ENCODE measurements around the gene QTRT2. TPM values are rescaled to one million over a fixed set of nuclear protein-coding genes. Genes with fewer than 3 reads are reported as not detected.
A peak's percentile ranks its signal among the peaks of the same experiment; 100 is the strongest.

QTRT2 gene
- 8.0 and 12.4 TPM in 2 replicates for total RNA-seq
- polyA plus RNA-seq (2012) = 3.7 TPM

DNA sequence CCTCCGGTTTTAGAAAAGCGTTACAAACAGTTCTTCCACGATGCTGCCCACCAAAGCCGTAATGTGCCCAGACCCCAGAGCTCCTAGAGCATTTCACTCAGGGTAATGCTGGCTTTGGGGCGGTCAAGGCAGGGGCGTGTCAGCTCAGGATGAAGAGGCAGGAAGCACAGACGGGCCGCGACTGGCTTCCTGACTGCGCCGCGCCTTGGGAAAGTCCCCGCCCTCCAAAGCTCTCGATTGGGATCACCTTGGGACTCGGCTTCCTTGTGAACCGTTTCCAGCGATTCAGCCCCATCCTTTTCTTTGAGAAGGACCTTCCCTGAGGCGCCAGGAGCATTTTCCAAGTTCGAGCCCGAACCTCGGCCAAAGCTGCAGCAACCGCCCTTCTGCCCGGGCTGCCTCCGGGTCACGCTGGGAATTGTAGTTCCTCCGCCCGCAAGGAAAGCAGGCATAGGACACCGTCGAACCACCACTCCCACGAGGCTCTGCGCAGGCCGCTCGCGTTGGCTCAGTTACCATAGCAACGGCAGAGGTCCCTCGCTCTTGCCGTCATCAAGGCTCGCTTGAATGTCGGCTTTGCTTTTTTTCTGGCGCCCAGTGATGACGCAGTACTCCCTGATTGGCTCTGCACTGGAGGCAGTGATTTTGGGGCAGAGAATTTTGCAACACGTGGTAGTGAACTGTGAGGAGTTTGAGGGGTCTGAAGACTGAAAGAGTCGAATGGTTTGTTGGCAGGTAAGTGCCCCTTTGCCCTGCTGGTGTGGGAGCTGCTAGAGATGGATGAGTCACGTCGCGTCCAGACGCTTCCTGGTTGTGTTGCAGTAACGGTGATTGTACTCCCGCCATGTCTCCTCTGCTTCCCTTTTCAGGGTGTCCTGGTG is at the start of gene QTRT2, which contains the start of gene CCDC191:
Gene QTRT2, plus strand, starts transcription at position 608 of the 881 bp plus-strand sequence. CDS start 8,521 bp downstream, outside the sequence.
Gene CCDC191, minus strand, starts transcription at position 397 of the 881 bp plus-strand sequence. Its CDS starts 60 bp downstream, at position 337.
- DNase-seq (ENCODE audit: low read depth) = peak; percentile 100

DNA sequence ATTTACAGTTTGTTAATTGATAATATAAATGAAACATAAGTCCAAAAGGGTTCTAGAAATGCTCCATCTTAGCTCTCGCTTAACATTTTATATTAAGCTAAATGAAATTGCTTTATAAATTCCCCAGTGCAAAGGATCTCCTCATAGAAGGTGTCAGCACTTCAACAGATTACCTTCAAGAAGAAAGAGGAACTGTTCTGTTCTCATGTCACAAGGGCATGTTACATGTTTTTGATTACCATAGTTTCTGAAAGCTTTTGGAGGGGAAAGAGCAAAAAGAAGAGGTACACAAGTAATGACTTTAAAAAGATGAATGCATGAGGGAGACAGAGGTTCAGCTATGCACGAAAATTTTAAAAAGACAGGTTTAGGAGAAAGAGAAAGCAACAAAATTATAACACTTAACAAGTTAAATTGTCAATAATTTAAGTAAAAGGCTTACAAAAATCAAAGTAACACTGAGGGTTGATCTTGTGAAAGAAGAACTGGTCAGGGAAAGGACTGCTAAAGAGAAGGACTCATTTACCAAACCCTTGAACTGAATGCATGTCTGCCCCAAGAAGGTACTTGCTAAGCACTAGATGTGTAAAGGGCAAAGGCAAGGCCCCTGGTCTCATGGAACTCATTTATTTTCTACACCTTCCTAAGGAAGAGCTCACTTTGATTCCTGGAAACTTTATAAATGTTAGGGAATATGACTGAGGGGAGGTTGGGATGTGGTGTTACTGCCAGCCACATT is 45.3 kb upstream of the QTRT2 start:
- no peak for DNase-seq (ENCODE audit: low read depth)

DNA sequence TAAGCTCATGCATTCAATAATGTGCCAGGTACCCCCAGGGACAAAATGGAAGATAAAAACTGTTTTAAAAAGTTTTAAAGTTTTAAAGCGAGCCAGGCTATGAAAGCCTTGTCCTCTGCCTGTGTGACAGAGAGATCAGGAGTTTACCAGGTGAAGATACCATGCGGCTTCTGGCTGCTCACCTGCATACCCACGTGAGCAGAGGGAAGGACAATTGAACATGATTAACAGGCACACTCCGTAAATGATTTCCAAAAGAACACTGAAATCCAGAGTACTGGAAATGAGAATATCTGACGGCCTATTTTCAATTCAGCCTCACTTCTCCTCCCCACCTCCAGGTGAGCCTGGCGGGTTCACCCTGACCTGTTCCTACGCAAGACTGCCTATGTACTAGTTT is 42.3 kb upstream of the QTRT2 start:
- no peak for DNase-seq (ENCODE audit: low read depth)

DNA sequence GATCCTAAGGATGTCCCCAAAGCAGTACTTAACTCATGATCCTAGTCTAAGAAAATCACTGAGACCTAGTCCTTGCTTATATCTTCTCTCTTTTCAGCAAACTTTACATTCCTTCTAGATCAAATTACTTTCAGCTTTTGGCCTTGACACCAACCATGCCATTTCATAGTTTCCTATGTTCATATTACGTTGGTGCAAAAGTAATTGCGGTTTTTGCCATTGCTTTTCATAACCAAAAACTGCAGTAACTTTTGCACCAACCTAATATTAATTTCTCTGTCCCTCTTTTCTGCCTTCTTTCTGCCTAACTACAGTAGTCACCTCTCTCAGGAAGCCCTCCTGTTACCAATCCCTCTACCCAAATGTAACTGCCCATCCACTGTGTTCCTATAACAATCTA is 37.1 kb upstream of the QTRT2 start:
- no peak for DNase-seq (ENCODE audit: low read depth)

DNA sequence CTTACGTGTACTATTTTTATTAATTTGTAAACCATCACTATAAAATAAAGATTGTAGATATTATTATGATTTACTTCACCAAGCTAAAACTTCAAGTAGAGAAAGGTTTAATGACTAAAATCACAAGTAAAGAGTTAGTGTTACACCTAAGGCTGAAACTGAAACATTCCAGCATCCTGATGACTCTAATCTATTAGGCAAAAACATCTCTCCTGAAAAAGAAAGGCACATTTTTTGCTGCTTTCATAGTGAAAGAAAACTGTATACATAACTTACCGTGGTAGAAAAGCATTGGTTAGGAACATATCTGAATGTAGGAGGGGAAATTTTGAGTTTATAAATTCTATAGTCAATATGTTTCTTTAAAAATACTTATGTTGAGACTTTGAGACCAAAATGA is 35.6 kb upstream of the QTRT2 start:
- DNase-seq (ENCODE audit: low read depth) = no peak

DNA sequence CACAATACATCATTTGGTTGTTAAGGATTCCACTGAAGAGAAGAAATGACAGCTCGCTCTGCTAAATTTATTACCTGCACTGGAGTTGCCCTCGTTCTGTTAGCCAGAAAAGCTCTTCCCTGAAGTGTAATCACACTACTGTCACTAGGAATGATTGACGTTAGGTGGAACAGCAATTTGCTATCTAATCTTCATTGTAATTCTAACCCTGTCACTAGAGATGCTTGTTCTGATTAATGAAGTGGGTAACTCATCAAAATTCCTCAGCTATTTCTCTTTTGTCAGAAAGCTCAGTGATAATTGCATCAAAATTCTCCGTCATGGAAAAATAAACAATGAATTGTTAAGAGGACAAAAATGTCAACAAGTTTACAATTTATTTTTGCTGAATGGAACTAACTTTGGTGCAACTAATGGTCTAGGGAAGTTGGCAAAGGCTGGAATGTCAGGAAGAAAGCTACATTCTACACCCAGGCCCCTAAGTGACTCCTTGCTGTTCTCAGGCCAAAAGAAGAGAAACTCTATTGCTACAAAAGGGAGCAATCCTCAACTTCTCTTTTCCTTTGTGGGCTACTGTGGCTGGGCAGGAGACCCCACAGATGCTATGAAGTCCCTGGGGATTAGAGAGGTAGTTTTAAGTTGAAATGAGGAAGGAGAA is 34.3 kb upstream of the QTRT2 start:
- no peak for DNase-seq (ENCODE audit: low read depth)

DNA sequence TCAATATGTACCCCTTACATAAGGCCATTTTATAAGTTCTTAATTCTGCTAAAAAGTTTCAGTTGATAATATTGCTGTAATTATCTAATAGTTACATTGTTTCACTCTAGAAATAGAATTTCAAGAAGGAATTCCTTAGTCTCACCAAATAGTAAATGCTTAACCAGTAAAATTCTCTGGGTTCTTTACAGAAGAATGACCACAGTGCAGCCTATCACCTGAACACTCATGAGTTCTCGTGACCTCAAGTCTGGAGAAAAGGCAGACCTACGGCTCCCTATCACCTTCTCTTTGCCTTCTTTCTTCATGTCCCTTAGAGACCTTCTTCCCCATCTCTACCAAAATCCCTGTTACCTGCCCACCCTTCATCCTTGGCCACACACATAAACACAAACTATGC is 31.1 kb upstream of the QTRT2 start:
- DNase-seq (ENCODE audit: low read depth) = no peak

DNA sequence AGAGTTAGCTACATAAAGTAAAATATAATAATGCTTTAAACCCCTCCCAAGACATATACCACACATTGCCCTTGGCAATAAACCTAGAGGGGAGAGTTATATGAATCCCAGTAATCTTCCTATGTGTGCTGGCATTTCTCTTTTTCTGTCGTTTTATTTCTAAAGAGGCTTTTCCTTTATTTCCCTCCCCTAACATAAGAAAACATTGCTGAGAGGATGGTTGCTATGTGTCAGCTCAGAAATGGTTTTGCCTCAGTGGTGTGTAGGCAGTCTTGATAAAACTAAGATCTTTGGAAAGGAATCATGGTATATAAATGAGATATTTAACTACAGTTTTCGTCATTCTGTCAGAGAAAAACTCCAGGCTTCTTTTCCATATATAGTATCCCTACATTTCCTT is 30.2 kb upstream of the QTRT2 start:
- DNase-seq (ENCODE audit: low read depth) = no peak

DNA sequence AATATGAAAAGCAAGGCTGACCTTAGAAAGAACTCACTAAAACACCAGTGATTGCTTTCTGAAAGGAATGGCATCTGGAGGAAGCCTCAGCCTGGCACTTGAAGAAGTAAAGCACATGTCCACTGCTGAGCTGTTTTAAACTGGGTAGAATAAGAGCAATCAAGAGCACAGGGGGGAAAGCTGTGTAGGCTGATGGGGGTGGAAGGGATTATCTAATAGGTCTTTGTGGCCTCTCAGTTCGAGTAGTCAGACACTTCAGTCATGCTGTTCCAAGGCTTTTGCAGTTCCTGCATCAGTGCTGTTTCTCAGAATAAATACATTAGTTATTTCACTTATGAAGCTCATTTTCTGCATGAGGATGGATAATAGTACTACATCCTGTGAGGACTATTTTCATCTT is 22.8 kb upstream of the QTRT2 start:
- DNase-seq (ENCODE audit: low read depth) = no peak

DNA sequence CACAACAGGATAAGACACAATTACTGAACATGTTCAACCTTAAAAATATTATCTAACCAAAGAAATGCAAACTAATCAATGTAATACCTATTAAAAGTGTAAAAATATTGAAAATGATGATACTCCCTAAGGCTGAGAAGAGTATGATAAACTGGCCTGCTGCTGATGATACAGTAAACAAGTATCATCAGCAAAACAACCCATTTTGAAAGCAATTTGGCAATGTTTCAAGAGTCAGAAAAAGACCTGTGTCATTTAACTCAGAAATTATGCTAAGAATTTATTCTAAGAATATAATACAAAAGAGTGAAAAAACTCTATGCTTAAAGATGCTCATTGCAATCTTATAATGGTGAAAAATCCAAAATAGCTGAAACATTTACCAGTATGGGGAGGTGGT is 22.3 kb upstream of the QTRT2 start:
- DNase-seq (ENCODE audit: low read depth) = no peak

DNA sequence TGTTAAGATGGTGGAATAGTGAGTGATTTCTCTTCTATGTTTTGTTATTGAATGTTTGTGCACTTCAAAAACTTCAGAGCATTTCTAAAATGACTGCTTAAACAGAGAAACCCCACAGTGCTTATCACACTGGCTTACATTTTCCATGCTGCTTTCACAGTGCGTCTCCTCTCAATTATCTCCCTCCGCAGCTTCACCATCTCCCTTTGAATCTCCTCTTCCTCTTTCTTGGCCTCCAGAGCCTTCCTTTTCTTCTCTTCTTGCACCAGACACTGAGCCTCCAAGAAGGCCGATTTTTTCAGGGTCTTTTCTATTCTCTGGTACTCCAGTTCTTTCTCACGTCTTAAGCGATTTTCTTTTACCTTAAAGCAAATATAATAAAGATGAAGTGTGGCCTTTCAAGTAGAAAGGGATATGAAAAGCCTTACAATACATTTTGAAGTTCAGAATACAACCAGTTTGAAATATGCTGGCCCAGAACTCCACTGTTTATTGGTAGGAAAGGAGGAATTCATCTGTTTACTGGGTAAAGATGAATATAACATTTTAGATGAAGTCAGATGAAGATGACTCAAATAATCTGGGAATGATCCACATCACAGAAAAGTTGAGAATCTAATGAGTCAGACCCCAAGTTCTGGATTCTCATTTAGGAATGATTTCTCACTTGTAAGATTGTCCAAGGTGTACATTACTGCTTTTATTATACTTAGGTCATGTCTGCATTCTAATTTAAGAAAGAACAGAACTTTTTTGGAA is 21.6 kb upstream of the QTRT2 start:
- no peak for DNase-seq (ENCODE audit: low read depth)

DNA sequence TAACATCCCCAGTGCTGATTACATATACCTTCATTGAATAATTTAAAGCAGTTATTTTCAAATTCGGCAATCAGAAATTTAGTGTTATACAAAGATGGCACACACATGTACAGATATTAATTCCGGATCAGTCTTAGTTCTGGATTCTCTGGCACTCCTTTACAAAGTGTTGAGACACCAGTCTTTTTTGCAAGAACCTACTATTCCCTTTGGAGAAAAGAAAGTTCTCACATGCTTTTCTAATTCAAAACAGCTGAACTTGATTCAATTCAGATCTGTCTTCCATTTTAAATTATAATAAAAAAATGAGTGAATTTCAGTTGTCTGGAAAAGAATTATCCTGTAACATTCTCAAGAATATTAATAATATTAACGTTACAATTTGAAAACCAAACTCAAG is 20.6 kb upstream of the QTRT2 start:
- DNase-seq (ENCODE audit: low read depth) = no peak

DNA sequence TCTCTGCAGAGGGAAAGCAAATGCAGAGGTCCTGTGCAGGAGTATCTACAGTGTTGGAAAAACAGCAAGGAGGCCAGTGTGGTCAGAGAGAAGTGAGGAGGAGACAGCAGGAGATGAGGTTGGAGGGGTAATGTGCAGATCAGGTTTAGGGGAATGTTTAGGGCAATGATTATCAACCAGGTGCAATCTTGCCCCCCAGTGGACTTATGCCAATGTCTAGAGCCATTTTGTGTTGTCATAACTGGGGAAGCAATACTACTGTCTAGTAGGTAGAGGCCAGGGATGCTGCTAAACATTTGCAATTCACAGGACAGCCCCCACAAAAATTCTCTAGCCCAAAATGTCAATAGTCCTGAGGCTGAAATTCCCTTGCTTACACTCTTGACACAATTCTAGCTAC is 13.3 kb upstream of the QTRT2 start:
- DNase-seq (ENCODE audit: low read depth) = no peak

DNA sequence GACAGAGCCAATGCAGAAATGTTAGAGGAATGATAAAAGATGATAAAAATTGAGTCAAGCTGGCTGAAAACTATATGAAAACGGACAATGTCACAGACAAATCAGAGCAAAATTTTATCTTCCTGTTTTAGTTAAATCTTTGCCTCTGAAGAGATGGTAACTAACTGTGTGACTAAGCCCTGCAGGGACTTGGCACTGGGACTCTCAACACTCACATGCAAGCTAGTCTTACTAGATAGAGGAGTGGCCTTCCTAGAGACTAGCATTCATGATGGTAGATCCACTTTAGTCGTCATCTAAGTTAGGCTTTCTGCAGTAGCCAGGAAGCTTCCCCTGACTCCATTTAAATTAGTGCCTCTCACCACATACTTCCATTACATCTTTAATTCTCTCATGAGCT is 4.3 kb upstream of the QTRT2 start:
- no peak for DNase-seq (ENCODE audit: low read depth)

DNA sequence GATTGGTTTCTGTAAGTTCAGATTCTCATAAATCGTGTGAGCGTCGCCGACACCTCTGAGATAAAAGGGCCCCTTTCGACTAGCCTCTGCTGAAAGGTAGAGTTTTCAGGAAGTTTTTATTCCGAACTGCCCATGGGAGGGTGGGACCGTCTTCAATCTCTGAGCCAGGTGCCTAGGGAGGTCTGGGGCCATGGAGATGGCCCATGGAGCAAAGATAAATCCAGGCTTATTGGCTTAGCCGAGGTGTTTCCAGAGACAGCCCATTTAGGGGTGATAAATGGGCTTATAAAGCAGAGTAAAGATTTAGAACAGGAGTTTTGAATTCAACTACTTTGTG is 442 bp downstream of the QTRT2 start:
- no peak for DNase-seq (ENCODE audit: low read depth)

DNA sequence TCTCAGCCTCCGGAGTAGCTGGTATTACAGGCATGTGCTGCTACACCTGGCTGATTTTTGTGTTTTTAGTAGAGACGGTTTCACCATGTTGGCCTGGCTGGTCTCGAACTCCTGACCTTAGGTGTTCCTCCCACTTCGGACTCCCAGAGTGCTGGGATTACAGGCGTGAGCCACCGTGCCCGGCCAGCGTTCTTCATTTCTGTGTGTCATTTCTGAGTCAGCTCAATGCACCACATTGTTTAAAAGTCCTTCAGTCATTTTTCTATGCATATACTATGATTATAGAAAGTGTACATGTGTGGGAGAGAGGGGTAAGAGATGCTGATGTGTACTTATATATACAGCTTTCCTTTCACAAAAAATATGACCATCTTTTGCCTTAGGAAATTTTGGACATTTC is 2.1 kb downstream of the QTRT2 start:
- DNase-seq (ENCODE audit: low read depth) = no peak

DNA sequence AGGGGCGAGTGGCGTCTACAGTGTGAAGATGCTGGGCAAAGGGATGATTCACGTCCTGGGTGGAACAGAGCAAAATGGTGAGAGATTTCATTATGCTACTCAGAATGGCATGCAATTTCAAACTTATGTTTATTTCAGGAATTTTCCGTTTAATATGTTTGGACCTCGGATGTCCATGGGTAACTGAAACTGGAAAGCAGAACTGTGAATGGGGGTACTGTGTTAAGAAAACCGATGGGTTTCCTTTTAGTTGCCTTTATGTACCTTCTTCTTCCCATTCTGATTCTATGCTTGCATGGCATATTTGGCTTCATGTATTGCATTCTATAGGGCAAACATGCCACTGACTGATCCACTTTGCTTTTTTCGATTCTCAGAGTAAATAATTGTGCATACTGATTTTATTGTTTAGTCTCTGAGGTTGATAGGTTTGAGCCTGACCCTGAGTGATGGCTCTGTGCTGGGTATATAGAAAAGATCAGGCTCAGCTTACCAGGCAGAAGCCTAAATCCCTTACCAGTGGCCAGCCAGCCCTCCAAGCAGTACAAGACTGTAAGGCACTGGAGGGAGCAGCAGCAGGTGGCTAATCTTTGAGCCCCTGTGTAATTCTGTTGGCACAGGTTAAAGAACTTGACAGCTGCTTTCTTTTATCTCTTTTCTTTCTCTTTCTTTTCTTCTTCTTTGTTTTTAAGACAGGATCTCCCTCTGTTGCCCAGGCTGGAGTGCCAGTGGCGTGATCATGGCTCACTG is 4.5 kb downstream of the QTRT2 start:
- peak; percentile 17 for DNase-seq (ENCODE audit: low read depth)

DNA sequence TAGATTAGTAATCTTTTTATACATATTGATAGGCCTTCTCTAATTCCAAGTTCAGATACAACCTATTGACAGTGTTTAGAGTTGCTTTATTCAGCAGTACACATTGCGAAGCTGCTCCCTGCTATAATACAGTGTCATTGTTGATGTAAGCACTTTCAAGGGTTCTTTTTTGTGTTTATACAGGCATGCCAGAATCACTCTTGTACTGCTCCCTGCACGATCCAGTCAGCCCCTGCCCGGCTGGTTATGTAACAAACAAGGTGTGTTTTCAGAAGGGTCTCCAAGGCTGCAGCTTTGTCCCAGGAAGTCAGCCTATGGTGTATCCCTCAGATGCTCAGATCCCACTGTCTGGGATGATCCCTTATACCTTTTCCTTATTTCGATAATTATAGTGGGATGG is 11.3 kb downstream of the QTRT2 start:
- DNase-seq (ENCODE audit: low read depth) = no peak

DNA sequence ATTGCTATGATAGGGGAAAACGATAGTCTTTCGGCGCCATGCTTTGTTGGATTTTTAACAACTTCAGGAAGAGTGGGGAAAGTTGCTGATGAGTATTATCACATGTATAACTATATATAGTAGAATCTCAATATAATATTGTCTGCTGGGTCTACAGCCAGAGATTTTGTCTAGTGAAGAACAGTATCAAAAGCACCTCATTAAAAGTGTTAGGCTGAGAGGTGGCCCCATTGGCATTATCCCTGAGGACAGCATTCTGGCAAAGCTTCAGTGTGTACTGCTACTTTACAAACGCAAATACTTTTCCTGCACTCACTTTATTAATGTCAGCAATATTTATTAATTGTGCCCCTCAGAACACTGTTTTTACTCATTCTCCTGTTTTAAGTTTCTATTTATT is 11.8 kb downstream of the QTRT2 start:
- no peak for DNase-seq (ENCODE audit: low read depth)

DNA sequence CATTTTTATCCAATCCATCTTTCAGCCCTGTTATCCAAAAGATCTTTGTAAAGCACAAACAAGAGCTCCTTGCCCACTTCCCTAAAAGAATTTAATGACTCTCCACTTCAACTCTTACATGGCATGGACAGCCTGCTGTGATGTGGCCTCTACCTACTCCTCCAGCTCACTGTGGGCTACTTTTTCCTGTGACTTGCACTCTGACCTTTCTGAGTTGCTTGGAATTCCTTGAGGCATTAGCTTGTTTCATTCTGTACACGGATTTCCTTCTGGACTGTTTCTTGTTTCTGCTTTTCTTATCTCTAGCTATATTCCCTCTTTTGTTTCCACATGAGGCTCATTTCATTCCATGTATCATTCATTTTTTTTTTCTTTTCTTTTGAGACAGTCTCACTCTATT is 15.2 kb downstream of the QTRT2 start:
- DNase-seq (ENCODE audit: low read depth) = no peak

DNA sequence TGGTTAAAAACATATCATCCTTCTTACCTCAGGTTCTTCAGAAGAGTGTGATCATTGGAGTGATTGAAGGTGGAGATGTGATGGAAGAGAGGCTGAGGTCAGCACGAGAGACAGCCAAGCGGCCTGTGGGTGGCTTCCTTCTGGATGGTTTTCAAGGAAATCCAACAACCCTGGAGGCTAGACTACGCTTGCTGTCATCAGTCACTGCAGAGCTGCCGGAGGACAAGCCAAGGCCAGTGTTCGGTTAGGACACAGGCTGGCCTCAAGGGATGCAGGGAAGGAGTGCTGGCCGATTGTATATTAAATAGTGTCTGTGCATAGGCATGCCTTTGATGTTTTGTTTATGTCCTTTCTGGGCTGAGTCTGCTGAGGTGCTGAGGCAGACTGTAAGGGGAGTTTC is 20.2 kb downstream of the QTRT2 start:
- DNase-seq (ENCODE audit: low read depth) = no peak

Data from myocyte (in vitro differentiated cells).